D721Med (cell line): ENCODE results near the gene RFX3.

ENCODE experiments used
- DNase-seq: peaks from one replicate; pipeline ENCODE4 v3.0.0; 2011; ENCODE audit warnings: low spot score; ENCODE audit not compliant: insufficient read length
- FAIRE-seq: peaks from 2 replicates; lab custom pipeline; 2011; peaks lifted over from hg19 to GRCh38; lab: Jason Lieb, UNC
- TF ChIP-seq, protein P1 (sequence below): IDR thresholded peaks from 2 replicates; pipeline ENCODE4 v1.5.1; 2012; ENCODE audit warnings: mild to moderate bottlenecking, control low read depth; ENCODE audit not compliant: insufficient read depth; ENCODE audit errors: missing control alignments

RFX3 gene

DNA sequence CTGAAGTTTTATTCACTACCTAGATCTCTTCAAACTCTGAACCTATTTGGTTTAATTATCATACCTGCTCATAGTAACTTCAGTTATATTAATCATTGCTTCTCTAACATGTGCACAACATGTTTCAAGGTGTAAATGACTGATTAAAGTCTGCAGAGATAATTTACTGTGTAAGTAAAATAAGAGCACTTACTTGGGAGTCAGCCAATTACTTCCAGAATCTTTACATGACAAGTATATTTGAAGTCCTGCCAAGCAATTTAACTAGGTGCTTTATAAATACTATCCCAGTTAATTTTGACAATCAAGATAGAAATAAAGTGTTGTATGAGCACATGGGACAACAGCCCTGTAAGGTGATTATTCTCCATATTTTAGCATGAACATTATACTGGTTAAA, 109.9 kb downstream of the RFX3 start:
- FAIRE-seq (peak; percentile 6), DNase-seq (no peak)
- TF ChIP-seq, protein P1, sequence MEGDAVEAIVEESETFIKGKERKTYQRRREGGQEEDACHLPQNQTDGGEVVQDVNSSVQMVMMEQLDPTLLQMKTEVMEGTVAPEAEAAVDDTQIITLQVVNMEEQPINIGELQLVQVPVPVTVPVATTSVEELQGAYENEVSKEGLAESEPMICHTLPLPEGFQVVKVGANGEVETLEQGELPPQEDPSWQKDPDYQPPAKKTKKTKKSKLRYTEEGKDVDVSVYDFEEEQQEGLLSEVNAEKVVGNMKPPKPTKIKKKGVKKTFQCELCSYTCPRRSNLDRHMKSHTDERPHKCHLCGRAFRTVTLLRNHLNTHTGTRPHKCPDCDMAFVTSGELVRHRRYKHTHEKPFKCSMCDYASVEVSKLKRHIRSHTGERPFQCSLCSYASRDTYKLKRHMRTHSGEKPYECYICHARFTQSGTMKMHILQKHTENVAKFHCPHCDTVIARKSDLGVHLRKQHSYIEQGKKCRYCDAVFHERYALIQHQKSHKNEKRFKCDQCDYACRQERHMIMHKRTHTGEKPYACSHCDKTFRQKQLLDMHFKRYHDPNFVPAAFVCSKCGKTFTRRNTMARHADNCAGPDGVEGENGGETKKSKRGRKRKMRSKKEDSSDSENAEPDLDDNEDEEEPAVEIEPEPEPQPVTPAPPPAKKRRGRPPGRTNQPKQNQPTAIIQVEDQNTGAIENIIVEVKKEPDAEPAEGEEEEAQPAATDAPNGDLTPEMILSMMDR, result no peak

DNA sequence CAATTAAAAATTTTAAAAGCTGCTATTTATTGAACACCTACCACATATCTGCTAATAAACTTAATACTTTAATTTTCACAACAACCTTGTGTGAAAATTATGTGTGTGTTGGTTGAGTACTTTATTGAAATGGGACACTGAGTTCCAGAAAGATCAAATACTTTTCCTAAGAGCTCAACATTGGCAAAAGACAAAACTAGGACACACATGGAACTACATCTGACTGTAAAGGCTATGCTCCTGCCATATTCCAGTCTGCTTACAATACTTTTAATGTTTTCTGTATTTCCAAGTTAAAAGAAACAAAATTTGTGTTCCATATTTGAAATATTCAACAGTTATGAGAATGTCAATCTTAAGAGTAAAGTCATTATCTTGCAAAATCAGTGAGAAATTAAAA, 111.8 kb downstream of the RFX3 start:
- TF ChIP-seq, protein P1, result no peak
- DNase-seq (no peak), FAIRE-seq (no peak)

DNA sequence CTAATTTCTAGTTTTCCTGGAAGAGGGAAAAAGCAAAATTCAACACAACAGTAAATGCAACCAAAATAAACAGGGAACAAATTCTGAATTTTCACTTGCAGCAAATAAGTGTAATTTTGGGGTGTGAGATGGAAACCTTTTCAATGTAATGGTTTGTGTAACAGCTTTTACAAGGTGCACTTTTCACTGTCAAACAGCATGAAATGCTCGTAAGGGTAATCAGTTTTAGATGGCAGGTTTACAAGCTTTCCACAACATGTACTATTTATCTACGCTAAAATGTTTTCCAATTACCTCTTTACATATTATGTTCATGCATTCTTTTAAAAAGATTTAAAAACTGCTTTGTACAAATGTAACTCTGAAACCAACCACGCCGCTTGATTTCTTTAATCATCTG, 115.3 kb downstream of the RFX3 start:
- DNase-seq (no peak), FAIRE-seq (no peak)
- TF ChIP-seq, protein P1, result no peak

DNA sequence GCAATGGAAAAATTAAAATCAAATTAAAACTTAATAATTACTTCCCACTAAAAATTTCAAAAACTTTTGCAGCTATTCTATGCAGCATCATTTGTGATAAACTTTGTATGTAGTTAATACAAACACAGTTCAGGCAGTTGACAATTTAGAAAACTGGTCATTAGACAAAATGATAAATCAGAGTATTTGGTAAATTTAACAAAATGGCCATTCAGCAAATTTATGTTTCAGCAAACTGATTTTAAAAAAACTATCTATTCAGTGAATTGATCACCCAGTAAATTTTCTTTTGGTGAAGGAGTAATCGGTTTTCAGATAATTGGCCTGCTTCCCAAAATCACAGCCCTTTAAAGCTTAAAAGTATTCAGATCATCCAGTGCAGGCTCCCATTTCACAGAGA, 116.3 kb downstream of the RFX3 start:
- TF ChIP-seq, protein P1, result no peak
- no peak for FAIRE-seq
- no peak for DNase-seq

DNA sequence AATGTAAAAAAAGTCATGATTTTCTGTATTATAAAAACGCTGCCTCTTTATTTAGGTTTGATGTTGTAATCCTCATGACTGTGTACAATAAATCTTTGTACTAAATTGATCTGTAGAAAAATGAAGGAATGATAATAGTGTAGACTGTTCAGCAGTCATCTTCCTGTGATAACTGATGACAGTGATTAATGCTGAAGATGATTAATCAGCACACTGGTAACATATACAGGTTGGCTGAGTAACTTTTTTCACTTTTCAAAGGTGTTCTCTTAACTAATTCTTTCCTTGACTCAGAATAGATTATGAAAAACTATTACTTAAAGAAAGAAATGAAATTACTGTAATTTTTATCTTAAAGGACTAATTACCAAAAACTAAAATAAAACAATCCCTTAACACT, 122.5 kb downstream of the RFX3 start:
- DNase-seq, result no peak
- TF ChIP-seq, protein P1, result no peak
- FAIRE-seq, result no peak

DNA sequence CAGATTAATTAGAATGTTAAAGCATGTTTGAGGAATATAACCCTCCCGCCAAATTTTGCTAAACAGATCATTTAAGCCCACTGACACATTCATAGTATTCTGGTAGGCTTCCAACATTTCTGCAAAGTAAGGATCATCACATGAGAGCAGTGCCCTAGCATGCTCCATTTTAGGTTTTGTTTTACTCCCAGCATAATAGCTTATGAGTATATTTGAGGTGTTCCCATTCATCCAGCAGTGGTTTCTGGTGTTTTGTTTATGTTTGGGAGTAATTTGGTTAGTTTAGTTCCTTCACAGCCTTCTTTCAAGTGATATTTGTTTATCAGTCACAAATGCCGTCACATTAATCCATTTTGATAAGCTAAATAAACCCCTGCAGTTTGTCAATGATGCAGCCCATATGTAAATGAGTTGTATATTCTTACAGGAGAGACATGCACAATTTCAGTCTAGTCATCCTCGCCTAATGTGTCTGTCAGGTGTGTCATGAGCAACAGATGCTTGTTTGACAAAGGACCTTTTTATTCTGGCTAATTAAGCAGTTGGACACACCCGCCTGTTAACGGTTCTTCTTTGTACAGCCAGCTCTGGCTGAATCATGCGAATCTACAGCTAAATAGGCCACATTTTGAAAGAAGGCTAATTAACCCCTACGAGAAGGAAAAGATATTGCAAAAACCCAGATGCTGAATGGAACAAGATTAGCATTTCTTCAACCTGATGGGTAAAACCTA, 124.4 kb downstream of the RFX3 start:
- TF ChIP-seq, protein P1, result no peak
- DNase-seq (no peak), FAIRE-seq (no peak)

DNA sequence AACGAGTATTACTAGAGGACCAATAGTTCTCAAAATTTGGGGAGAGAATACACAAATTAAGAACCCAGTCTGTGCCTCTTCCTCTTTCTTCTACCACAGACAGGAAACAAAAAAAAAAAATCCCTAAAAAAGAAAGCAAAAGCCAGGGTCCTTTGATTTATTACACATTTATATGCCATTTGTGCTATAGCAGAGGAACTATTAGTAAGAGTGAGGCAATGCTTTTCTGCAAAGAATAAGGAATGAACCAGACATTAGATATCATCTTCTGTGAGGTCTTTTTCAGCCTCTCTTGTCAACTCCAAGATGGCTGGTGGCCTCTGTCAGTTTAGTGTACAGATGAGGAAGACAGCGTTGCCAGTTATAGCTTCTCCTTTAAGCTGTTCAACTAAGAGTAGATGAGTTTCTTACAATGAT, 127.6 kb downstream of the RFX3 start:
- TF ChIP-seq, protein P1, result no peak
- DNase-seq, result no peak
- no peak for FAIRE-seq
